ENCODE measurements around the gene CORO2B. TPM values are rescaled to one million over a fixed set of nuclear protein-coding genes. Genes with fewer than 3 reads are reported as not detected.

CORO2B gene
- 10 to 100 TPM in 1 of 4 donors, 1 to 10 TPM in 3; 1.3 to 18.2 (median 7.0) TPM for total RNA-seq

GRCh38 chr15:68578980-68579935 is at the start of gene CORO2B:
Gene CORO2B (plus strand): TSS chr15:68578993. CDS start chr15:68579263, 270 bp downstream.
- Histone ChIP-seq H3K4me3 (peak within 1 kb of the TSS; percentile 32 to 60), H3K27me3 (no peaks in the 10 kb centered on the region), H3K36me3 (no peaks in the 10 kb centered on the region), H3K9me3 (no peaks in the 10 kb centered on the region), H3K27ac (peak within 1 kb of the TSS; percentile 75 to 90), H3K4me1 (no peaks in the 10 kb centered on the region)
- peak in 1 of 2 donors; percentile 59 for DNase-seq
- TF ChIP-seq POLR2A (IDR thresholded peaks at IDR 0.05): no peak
- TF ChIP-seq CTCF (IDR thresholded peaks at IDR 0.05): no peak
- intact Hi-C loops (cut with DNase I; ENCODE audit: low total_unique reads): loop anchor here (5.0 to 10.0 kb wide), 2 partner anchors 93 to 296 kb away; no protein-coding TSS in a partner anchor

- peaks cover 0 to 13% of the 10 kb centered on the region in 2 donors for H3K4me1 ChIP-seq
- intact Hi-C loops (cut with DNase I; ENCODE audit: low total_unique reads): no loop called here
- no peak overlapping the region for H3K27ac ChIP-seq
- peaks cover 0 to 16% of the 10 kb centered on the region in 2 donors for H3K9me3 ChIP-seq
- H3K27me3 ChIP-seq: no peaks in the 10 kb centered on the region
- no peak overlapping the region for H3K4me3 ChIP-seq
- DNase-seq: no peak
- no peaks in the 10 kb centered on the region for H3K36me3 ChIP-seq
- TF ChIP-seq CTCF (IDR thresholded peaks at IDR 0.05): no peak
- no peak for TF ChIP-seq POLR2A (IDR thresholded peaks at IDR 0.05)
These were observed 47.2 kb upstream of the CORO2B start for GRCh38 chr15:68531387-68532179.

- H3K27ac ChIP-seq: peak overlapping the region; percentile 70 to 73
- no peaks in the 10 kb centered on the region for H3K4me1 ChIP-seq
- TF ChIP-seq CTCF (IDR thresholded peaks at IDR 0.05): no peak
- TF ChIP-seq POLR2A (IDR thresholded peaks at IDR 0.05): no peak
- peaks cover 0 to 13% of the 10 kb centered on the region in 2 donors for H3K9me3 ChIP-seq
- no peak for DNase-seq
- no peak overlapping the region for H3K4me3 ChIP-seq
- intact Hi-C loops (cut with DNase I; ENCODE audit: low total_unique reads): no loop called here
- H3K36me3 ChIP-seq: no peaks in the 10 kb centered on the region
- H3K27me3 ChIP-seq: no peaks in the 10 kb centered on the region
These were observed 42.3 kb upstream of the CORO2B start for GRCh38 chr15:68536331-68537095.

GRCh38 chr15:68537097-68537496 is 41.7 kb upstream of the CORO2B start:
- H3K27ac ChIP-seq: peak overlapping the region; percentile 70 to 73
- intact Hi-C loops (cut with DNase I; ENCODE audit: low total_unique reads): no loop called here
- H3K4me1 ChIP-seq: no peaks in the 10 kb centered on the region
- H3K9me3 ChIP-seq: peaks cover 0 to 7% of the 10 kb centered on the region in 2 donors
- no peak for DNase-seq
- TF ChIP-seq POLR2A (IDR thresholded peaks at IDR 0.05): no peak
- TF ChIP-seq CTCF (IDR thresholded peaks at IDR 0.05): no peak
- H3K4me3 ChIP-seq: no peak overlapping the region
- H3K27me3 ChIP-seq: no peaks in the 10 kb centered on the region
- H3K36me3 ChIP-seq: no peaks in the 10 kb centered on the region

Data from uterus (tissue), 4 donors.